Heart right ventricle (tissue), 16 donors: ENCODE results near the gene GXYLT2. TPM values are rescaled to one million over a fixed set of nuclear protein-coding genes. Genes with fewer than 3 reads are reported as not detected.

Experiments used
- ATAC-seq, 8 donors: fragments of 200-7000 bp; cut with Tn5 transposase; one replicate each; pipeline ENCODE4 v1.9.1; 2020; ENCODE audit warnings: mild to moderate bottlenecking in 8 of 8, moderate library complexity in 8 of 8, moderate number of reproducible peaks in 1 of 8
- DNase-seq, 2 donors: peaks; one replicate each; pipeline ENCODE4 v3.0.0-alpha.2; 2020
- H3K27ac ChIP-seq, 10 donors: fragments of 200-600 bp; sonication (generic) in 2 of 10; one replicate each; pipeline versions ENCODE4 v1.5.0 to v1.8.0; 2020 to 2022; ENCODE audit warnings: mild to moderate bottlenecking in 3 of 10
- H3K27me3 ChIP-seq, 7 donors: fragments of 200-600 bp; one replicate each; pipeline ENCODE4 v1.8.0; 2021 to 2022; ENCODE audit warnings: mild to moderate bottlenecking in 2 of 7
- H3K36me3 ChIP-seq, 9 donors: fragments of 200-600 bp; sonication (generic) in 1 of 9; one replicate each; pipeline versions ENCODE4 v1.5.0 to v1.8.0; 2020 to 2022; ENCODE audit warnings: mild to moderate bottlenecking in 2 of 9
- H3K4me1 ChIP-seq, 9 donors: fragments of 200-600 bp; sonication (generic) in 1 of 9; one replicate each; pipeline versions ENCODE4 v1.5.0 to v1.8.0; 2020 to 2022; ENCODE audit warnings: mild to moderate bottlenecking in 4 of 9
- H3K4me3 ChIP-seq, 10 donors: fragments of 200-600 bp; sonication (generic) in 2 of 10; one replicate each; pipeline versions ENCODE4 v1.5.0 to v1.8.0; 2020 to 2022; ENCODE audit warnings: mild to moderate bottlenecking in 7 of 10, moderate library complexity in 2 of 10
- H3K9me3 ChIP-seq, 11 donors: fragments of 200-600 bp in 10 of 11; sonication (generic) in 2 of 11; one replicate each; pipeline versions ENCODE4 v1.5.0 to v1.8.0; 2013 to 2022; ENCODE audit warnings: mild to moderate bottlenecking in 2 of 11, control low read depth in 1 of 11, moderate library complexity in 1 of 11
- CTCF ChIP-seq, 9 donors: fragments of 200-600 bp; sonication (generic) in 2 of 9; IDR thresholded peaks; one replicate each; pipeline versions ENCODE4 v1.5.0 to v1.8.0; 2021 to 2022; ENCODE audit warnings: antibody characterized with exemption in 9 of 9, mild to moderate bottlenecking in 5 of 9, moderate library complexity in 1 of 9
- WGBS, 2 donors: extraction: QIAGEN DNeasy Blood & Tissue Kit; methylation state at CpG; one replicate each; pipeline ENCODE4 v1.1.7; 2013; ENCODE audit warnings: inconsistent platforms in 1 of 2; 5-methylcytosine and 5-hydroxymethylcytosine counted together
- intact Hi-C, 10 donors: fragments of 100-400 bp; cut with DNase I; formaldehyde crosslinking; loops; one replicate each; pipeline versions ENCODE4 v1.11.1 to v1.14.2; 2022
- polyA plus RNA-seq, 2 donors: library from polyadenylated mRNA; stranded (reverse); fragments of 200-250 nt; gene quantifications; one replicate each; pipeline ENCODE4 v1.2.3, GENCODE V29; 2013
- total RNA-seq, 10 donors: library from RNA; stranded (reverse); fragmentation: NEBNext Ultra II Directional in 3 of 10; extraction: Animal tissue kit (Norgen Biotek cat#: 25700) in 3 of 10; gene quantifications; one replicate each; pipeline versions ENCODE4 v1.2.1 to v1.2.4, GENCODE V29; 2021 to 2023
- donor health status: Arrhythmogenic right ventricular cardiomyopathy.
- donor health status: ischemic (EF 13 %, LVEDD 7.1; RV severe dilation, severe dysfunction).
- donor health status: healthy with polysubstance abuse.
- donor health status: DM: no; HTN: yes; CAD: no.
- donor health status: DM: no; HTN: no; CAD: no.
- donor health status: ischemic (EF 25% LVEDD 6.9; RV normal size, moderate dysfunction).
- donor health status: ischemic (EF 25% LVEDD 5.7; RV mildly dilated, moderate dysfunction).
- donor health status: healthy.
- donor health status: DM: yes; HTN: yes; CAD: no.
- donor health status: Ischemic cardiomyopathy.
- donor health status: ischemic (EF 35%, LVEDD 5.7; RV mildly dilated, moderate dysfunction).
- donor health status: nonischemic (EF 11% LVEDD 7.7; RV severe dilation, severe dysfunction).
- donor health status: DM: yes; HTN: yes; CAD: no.
- donor health status: PGD.
- donor health status: ischemic (EF 29% LVEDD 5.4; RV normal size, mild dysfunction).
- donor health status: nonischemic (EF 23%, LVEDD 6.1; RV moderate dilation, normal function).

GXYLT2 gene
- total and polyA plus RNA-seq, 12 donors, result 1.5 to 26.7 (median 13.9) TPM

DNA sequence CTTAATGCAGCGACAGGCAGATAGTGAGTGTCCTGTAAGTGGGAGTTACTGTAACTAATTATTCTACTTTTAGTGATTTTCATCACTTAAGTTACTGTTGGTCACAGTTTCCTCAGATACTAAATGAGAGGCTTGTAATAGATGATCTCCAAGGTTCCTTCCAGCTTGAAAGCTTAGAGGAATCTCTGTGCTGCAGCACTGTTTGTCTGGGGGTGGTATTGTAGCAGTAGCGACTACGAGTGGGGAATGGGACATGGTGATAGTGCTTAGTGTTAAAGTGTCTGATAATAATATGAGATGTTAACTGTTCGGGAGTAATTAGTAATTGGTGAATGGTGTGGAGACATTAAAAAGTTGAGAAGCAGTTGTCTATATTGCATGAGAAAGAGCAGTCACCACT, 121.2 kb downstream of the GXYLT2 start:
- Histone ChIP-seq H3K27ac (no peak overlapping the region), H3K9me3 (no peaks in the 10 kb centered on the region), H3K36me3 (peaks cover 0 to 61% (median 8%) of the 10 kb centered on the region in 9 donors), H3K4me1 (peaks cover 0 to 82% (median 38%) of the 10 kb centered on the region in 9 donors), H3K27me3 (no peaks in the 10 kb centered on the region), H3K4me3 (no peak overlapping the region)
- DNase-seq, result no peak
- ATAC-seq, result no peak
- 49 to 63% methylated on average over 4 of the region's 4 CpGs for WGBS, 2 donors
- intact Hi-C loops, result loop anchor here in 2 of 10 donors (5.0 to 10.0 kb wide), 2 partner anchors 33 to 46 kb away; no protein-coding TSS in a partner anchor
- TF ChIP-seq CTCF (IDR thresholded peaks at IDR 0.05), result no peak

GRCh38 chr3:73009750-73010149, 121.9 kb downstream of the GXYLT2 start:
- Histone ChIP-seq H3K4me3 (no peak overlapping the region), H3K27ac (no peak overlapping the region), H3K9me3 (no peaks in the 10 kb centered on the region), H3K27me3 (no peaks in the 10 kb centered on the region), H3K4me1 (peaks cover 0 to 80% (median 33%) of the 10 kb centered on the region in 9 donors), H3K36me3 (peaks cover 0 to 60% (median 8%) of the 10 kb centered on the region in 9 donors)
- DNase-seq (no peak), ATAC-seq (no peak)
- no peak for TF ChIP-seq CTCF (IDR thresholded peaks at IDR 0.05)
- intact Hi-C loops, result loop anchor here in 2 of 10 donors (5.0 to 10.0 kb wide), 2 partner anchors 33 to 45 kb away; no protein-coding TSS in a partner anchor
- 70% methylated on average over 3 of the region's 3 CpGs for WGBS, 2 donors

DNA sequence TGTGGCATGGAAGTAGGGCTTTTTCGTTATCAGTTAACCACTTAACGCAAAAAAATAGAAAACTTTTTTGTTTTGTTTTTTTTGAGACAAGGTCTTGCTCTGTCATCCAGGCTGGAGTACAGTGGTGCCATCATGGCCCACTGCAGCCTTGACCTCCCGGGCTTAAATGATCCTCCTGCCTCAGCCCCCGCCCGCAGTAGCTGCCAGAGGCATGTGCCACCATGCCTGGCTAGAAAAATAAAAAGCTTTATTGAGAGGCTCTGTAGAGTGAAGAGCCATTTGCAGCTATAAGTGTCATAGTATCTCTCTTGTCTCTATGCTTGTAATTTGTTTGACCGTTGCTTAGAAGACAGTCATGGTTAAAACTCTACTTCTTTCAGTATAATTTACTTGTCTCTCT, 122.3 kb downstream of the GXYLT2 start:
- peaks cover 0 to 80% (median 33%) of the 10 kb centered on the region in 9 donors for H3K4me1 ChIP-seq
- H3K36me3 ChIP-seq, result peaks cover 0 to 62% (median 8%) of the 10 kb centered on the region in 9 donors
- H3K4me3 ChIP-seq, result no peak overlapping the region
- intact Hi-C loops, result no loop called here
- TF ChIP-seq CTCF (IDR thresholded peaks at IDR 0.05), result no peak
- no peaks in the 10 kb centered on the region for H3K9me3 ChIP-seq
- H3K27ac ChIP-seq, result peak overlapping the region in 1 of 10 donors; percentile 11
- H3K27me3 ChIP-seq, result no peaks in the 10 kb centered on the region
- ATAC-seq (no peak), DNase-seq (no peak)
- 79 to 82% methylated on average over 6 of the region's 6 CpGs for WGBS, 2 donors

- H3K9me3 ChIP-seq, result no peaks in the 10 kb centered on the region
- 94 to 95% methylated on average over 4 of the region's 4 CpGs for WGBS, 2 donors
- ATAC-seq (no peak), DNase-seq (no peak)
- intact Hi-C loops, result no loop called here
- TF ChIP-seq CTCF (IDR thresholded peaks at IDR 0.05), result no peak
- peaks cover 0 to 68% (median 31%) of the 10 kb centered on the region in 9 donors for H3K4me1 ChIP-seq
- no peak overlapping the region for H3K4me3 ChIP-seq
- H3K27ac ChIP-seq, result no peak overlapping the region
- H3K36me3 ChIP-seq, result peaks cover 0 to 19% (median 0%) of the 10 kb centered on the region in 9 donors
- H3K27me3 ChIP-seq, result no peaks in the 10 kb centered on the region
Observed at GRCh38 chr3:73018298-73018697, 130.5 kb downstream of the GXYLT2 start.
